GM12878 (cell line): Measurements from ENCODE around the gene AFF1.

Source experiments
- BRCA1 ChIP-seq: IDR thresholded peaks from 2 replicates; pipeline ENCODE4 v1.6.1; 2011; ENCODE audit warnings: low read depth, low read length, improper control_type of control experiment
- CEBPB ChIP-seq, 2 experiments: fragments of 150-350 bp in 1 of 2; IDR thresholded peaks; 2 replicates each; pipeline ENCODE4 v1.6.1; 2012 to 2014; ENCODE audit warnings: low read depth in 2 of 2, low read length in 2 of 2, borderline replicate concordance in 1 of 2, inconsistent platforms in 1 of 2
- CHD1 ChIP-seq: IDR thresholded peaks from 2 replicates; pipeline ENCODE4 v1.6.1; 2012; ENCODE audit warnings: low read depth, low read length, improper control_type of control experiment
- EP300 ChIP-seq, 2 experiments: fragments of 150-350 bp in 1 of 2; IDR thresholded peaks; 2 replicates each; pipeline ENCODE4 v1.6.1; 2011 to 2012; ENCODE audit warnings: low read depth in 2 of 2, low read length in 2 of 2, borderline replicate concordance in 1 of 2, improper control_type of control experiment in 1 of 2, inconsistent platforms in 1 of 2; ENCODE audit not compliant: control insufficient read depth in 1 of 2
- LARP7 ChIP-seq: fragments of 450-650 bp; IDR thresholded peaks from 2 replicates; pipeline ENCODE4 v1.6.1; 2017; ENCODE audit warnings: mild to moderate bottlenecking
- MAX ChIP-seq: IDR thresholded peaks from 2 replicates; pipeline ENCODE4 v1.6.1; 2012; ENCODE audit warnings: low read depth, low read length, improper control_type of control experiment
- NFYA ChIP-seq: IDR thresholded peaks from 2 replicates; pipeline ENCODE4 v1.6.1; 2011; ENCODE audit warnings: low read depth, mild to moderate bottlenecking, low read length, improper control_type of control experiment, borderline replicate concordance
- POLR2A ChIP-seq: IDR thresholded peaks from 2 replicates; pipeline ENCODE4 v1.6.1; 2011; ENCODE audit warnings: low read depth, mild to moderate bottlenecking, low read length
- POLR2AphosphoS5 ChIP-seq: IDR thresholded peaks from 2 replicates; pipeline ENCODE4 v1.6.1; 2011; ENCODE audit warnings: mild to moderate bottlenecking, low read length, inconsistent platforms
- SMC3 ChIP-seq: IDR thresholded peaks from 2 replicates; pipeline ENCODE4 v1.6.1; 2011; ENCODE audit warnings: low read length, improper control_type of control experiment, borderline replicate concordance
- SPI1 ChIP-seq: IDR thresholded peaks from 2 replicates; pipeline ENCODE4 v1.6.1; 2011; ENCODE audit warnings: low read depth, mild to moderate bottlenecking, low read length, moderate library complexity, borderline replicate concordance; ENCODE audit not compliant: insufficient read depth
- STAT3 ChIP-seq: IDR thresholded peaks from 2 replicates; pipeline ENCODE4 v1.6.1; 2011; ENCODE audit warnings: low read depth, low read length, improper control_type of control experiment
- SUZ12 ChIP-seq: fragments of 200-600 bp; sonication (generic); IDR thresholded peaks from one replicate; pipeline ENCODE4 v1.6.1; 2018; ENCODE audit warnings: antibody characterized with exemption, mild to moderate bottlenecking; ENCODE audit not compliant: unreplicated experiment
- YY1 ChIP-seq: IDR thresholded peaks from 2 replicates; pipeline ENCODE4 v1.6.1; 2011; ENCODE audit warnings: low read depth, mild to moderate bottlenecking, low read length

- no peak for TF ChIP-seq YY1
- no peak for TF ChIP-seq NFYA
- no peak for TF ChIP-seq MAX
- no peak for TF ChIP-seq SMC3
- no peak for TF ChIP-seq POLR2AphosphoS5
- TF ChIP-seq CHD1: no peak
- no peak for TF ChIP-seq CEBPB (IDR thresholded peaks at IDR 0.05; ENCODE audit: borderline replicate concordance in 1 of 2, low read depth in 2 of 2, low read length in 2 of 2)
- TF ChIP-seq LARP7: no peak
- no peak for TF ChIP-seq STAT3
- no peak for TF ChIP-seq SUZ12
- no peak for TF ChIP-seq BRCA1
- no peak for TF ChIP-seq SPI1
- no peak for TF ChIP-seq EP300 (IDR thresholded peaks at IDR 0.05; ENCODE audit: borderline replicate concordance in 1 of 2, control insufficient read depth in 1 of 2, low read depth in 2 of 2, low read length in 2 of 2)
- TF ChIP-seq POLR2A: no peak
These were observed 77.6 kb downstream of the AFF1 start for GRCh38 chr4:87012265-87012953.
